Measurements from ENCODE around the gene LMNA. TPM values are rescaled to one million over a fixed set of nuclear protein-coding genes. Genes with fewer than 3 reads are reported as not detected.
"Not testable (repeated sequence)": the region's sequence is repeated elsewhere in the genome, so short reads cannot be mapped to it uniquely, and the experiment has no call there.

Gene LMNA
- total RNA-seq, 1 experiment from 2014 or later, result 112 TPM

DNA sequence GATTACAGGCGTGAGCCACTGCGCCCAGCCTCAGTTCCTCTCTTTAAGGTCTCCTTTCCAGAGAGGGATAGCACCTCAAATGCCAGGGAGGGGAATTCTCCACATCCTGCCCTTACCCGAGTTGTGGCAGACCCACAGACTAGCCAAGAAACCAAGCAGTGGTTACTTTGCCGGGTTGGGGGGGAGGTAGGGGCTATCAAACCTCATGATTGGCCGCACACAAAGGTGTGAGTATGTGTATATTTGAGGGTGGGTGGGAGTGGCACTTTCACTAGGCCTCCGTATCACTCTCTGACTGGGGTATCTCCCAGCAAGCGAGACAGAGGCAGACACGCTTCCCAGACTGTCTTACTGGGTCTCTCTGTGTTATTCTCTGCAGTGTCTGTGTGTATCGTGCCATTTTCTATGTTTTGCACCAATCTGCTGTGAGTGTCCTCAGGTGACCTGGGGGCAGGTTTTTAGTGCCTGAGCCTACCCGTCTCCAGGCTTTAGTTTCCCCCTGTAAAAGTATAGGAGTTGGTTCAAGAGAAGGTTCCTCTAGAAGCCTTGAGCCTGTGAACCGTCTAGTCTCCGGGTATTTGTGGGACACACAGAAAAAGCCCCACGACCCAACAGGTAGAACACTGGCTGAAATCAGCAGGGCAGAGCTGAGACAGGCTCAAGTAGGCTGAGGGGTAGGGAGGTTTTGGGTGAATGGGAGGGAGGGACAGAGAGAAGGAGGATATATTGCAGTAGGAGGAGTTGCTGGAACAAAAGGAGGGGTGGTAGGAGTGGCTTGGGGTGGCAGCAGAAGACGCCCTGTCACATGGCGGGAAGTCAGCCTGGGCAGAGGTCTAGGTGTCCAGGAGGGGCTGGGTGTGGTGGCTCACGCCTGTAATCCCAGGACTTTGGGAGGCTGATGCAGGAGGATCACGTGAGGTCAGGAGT lies 10.3 kb downstream of the LMNA start:
- no peaks in the 10 kb centered on the region for H3K9me3 ChIP-seq
- no peaks in the 10 kb centered on the region for H3K27me3 ChIP-seq (replicated peaks; ENCODE audit: control insufficient read depth, insufficient read depth, low read length)
- ChIA-PET POLR2A (no interaction called here), CTCF (no interaction called here)
- peaks cover 3% of the 10 kb centered on the region for H3K36me3 ChIP-seq (ENCODE audit: control insufficient read depth, insufficient read depth, low read length)
- no peak overlapping the region for H3K4me3 ChIP-seq (ENCODE audit: low read depth, low read length)
- peaks cover 47% of the 10 kb centered on the region for H3K36me3 Mint-ChIP-seq (ENCODE audit: insufficient read depth, unreplicated experiment)
- peaks cover 82% of the 10 kb centered on the region for H3K4me1 ChIP-seq
- H3K4me1 Mint-ChIP-seq (ENCODE audit: low read depth, unreplicated experiment), result peaks cover 57% of the 10 kb centered on the region
- H3K4me3 Mint-ChIP-seq (ENCODE audit: unreplicated experiment), result no peak overlapping the region
- no peak for DNase-seq
- intact Hi-C loops (cut with micrococcal nuclease; ENCODE audit: unreplicated experiment), result no loop called here
- TF ChIP-seq, protein P1, sequence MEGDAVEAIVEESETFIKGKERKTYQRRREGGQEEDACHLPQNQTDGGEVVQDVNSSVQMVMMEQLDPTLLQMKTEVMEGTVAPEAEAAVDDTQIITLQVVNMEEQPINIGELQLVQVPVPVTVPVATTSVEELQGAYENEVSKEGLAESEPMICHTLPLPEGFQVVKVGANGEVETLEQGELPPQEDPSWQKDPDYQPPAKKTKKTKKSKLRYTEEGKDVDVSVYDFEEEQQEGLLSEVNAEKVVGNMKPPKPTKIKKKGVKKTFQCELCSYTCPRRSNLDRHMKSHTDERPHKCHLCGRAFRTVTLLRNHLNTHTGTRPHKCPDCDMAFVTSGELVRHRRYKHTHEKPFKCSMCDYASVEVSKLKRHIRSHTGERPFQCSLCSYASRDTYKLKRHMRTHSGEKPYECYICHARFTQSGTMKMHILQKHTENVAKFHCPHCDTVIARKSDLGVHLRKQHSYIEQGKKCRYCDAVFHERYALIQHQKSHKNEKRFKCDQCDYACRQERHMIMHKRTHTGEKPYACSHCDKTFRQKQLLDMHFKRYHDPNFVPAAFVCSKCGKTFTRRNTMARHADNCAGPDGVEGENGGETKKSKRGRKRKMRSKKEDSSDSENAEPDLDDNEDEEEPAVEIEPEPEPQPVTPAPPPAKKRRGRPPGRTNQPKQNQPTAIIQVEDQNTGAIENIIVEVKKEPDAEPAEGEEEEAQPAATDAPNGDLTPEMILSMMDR (IDR thresholded peaks at IDR 0.05; ENCODE audit: insufficient read depth in 1 of 2, low read depth in 1 of 2, low read length in 1 of 2, severe bottlenecking in 1 of 2, unreplicated experiment in 1 of 2), result no peak
- H3K9me3 Mint-ChIP-seq (ENCODE audit: unreplicated experiment), result no peaks in the 10 kb centered on the region
- H3K27me3 Mint-ChIP-seq (ENCODE audit: insufficient read depth, unreplicated experiment), result no peaks in the 10 kb centered on the region
- no TSS peak for BruUV-seq (replicated peaks)
- peak overlapping the region; percentile 92 for H3K27ac Mint-ChIP-seq (ENCODE audit: unreplicated experiment)

GRCh38 chr1:156125544-156125943 lies 11.0 kb downstream of the LMNA start:
- BruUV-seq (replicated peaks); intact Hi-C loops (cut with micrococcal nuclease; ENCODE audit: unreplicated experiment); H3K4me3 Mint-ChIP-seq (ENCODE audit: unreplicated experiment); H3K36me3 ChIP-seq (ENCODE audit: control insufficient read depth, insufficient read depth, low read length); H3K9me3 Mint-ChIP-seq (ENCODE audit: unreplicated experiment); DNase-seq; H3K9me3 ChIP-seq; H3K4me3 ChIP-seq (ENCODE audit: low read depth, low read length); POLR2A ChIA-PET; CTCF ChIA-PET; H3K27me3 Mint-ChIP-seq (ENCODE audit: insufficient read depth, unreplicated experiment); H3K27me3 ChIP-seq (replicated peaks; ENCODE audit: control insufficient read depth, insufficient read depth, low read length): not testable (repeated sequence)
- peaks cover 80% of the 10 kb centered on the region for H3K4me1 ChIP-seq
- H3K27ac Mint-ChIP-seq (ENCODE audit: unreplicated experiment), result peak overlapping the region; percentile 92
- peaks cover 62% of the 10 kb centered on the region for H3K4me1 Mint-ChIP-seq (ENCODE audit: low read depth, unreplicated experiment)
- peaks cover 47% of the 10 kb centered on the region for H3K36me3 Mint-ChIP-seq (ENCODE audit: insufficient read depth, unreplicated experiment)

GRCh38 chr1:156126043-156126629 lies 11.6 kb downstream of the LMNA start:
- Histone ChIP-seq H3K9me3 (no peaks in the 10 kb centered on the region), H3K4me3 (ENCODE audit: low read depth, low read length) (no peak overlapping the region), H3K4me1 (peaks cover 81% of the 10 kb centered on the region), H3K36me3 (ENCODE audit: control insufficient read depth, insufficient read depth, low read length) (peaks cover 4% of the 10 kb centered on the region; the same call in 1 of the 2 replicates), H3K27me3 (replicated peaks; ENCODE audit: control insufficient read depth, insufficient read depth, low read length) (no peaks in the 10 kb centered on the region)
- Mint-ChIP-seq H3K4me1 (ENCODE audit: low read depth, unreplicated experiment) (peaks cover 62% of the 10 kb centered on the region), H3K9me3 (ENCODE audit: unreplicated experiment) (no peaks in the 10 kb centered on the region), H3K4me3 (ENCODE audit: unreplicated experiment) (no peak overlapping the region), H3K36me3 (ENCODE audit: insufficient read depth, unreplicated experiment) (peaks cover 47% of the 10 kb centered on the region), H3K27me3 (ENCODE audit: insufficient read depth, unreplicated experiment) (no peaks in the 10 kb centered on the region), H3K27ac (ENCODE audit: unreplicated experiment) (peak overlapping the region; percentile 73)
- intact Hi-C loops (cut with micrococcal nuclease; ENCODE audit: unreplicated experiment), result no loop called here
- no TSS peak for BruUV-seq (replicated peaks)
- ChIA-PET CTCF (no interaction called here), POLR2A (no interaction called here)
- TF ChIP-seq, protein P1 (IDR thresholded peaks at IDR 0.05; ENCODE audit: insufficient read depth in 1 of 2, low read depth in 1 of 2, low read length in 1 of 2, severe bottlenecking in 1 of 2, unreplicated experiment in 1 of 2), result peak; percentile 15 to 35
- no peak for DNase-seq
